Measurements from ENCODE around the gene OR10V1. TPM values are rescaled to one million over a fixed set of nuclear protein-coding genes. Genes with fewer than 3 reads are reported as not detected.
"Not testable (repeated sequence)": the region's sequence is repeated elsewhere in the genome, so short reads cannot be mapped to it uniquely, and the experiment has no call there.

OR10V1 gene
- total and polyA plus RNA-seq, 4 donors: not detected

DNA sequence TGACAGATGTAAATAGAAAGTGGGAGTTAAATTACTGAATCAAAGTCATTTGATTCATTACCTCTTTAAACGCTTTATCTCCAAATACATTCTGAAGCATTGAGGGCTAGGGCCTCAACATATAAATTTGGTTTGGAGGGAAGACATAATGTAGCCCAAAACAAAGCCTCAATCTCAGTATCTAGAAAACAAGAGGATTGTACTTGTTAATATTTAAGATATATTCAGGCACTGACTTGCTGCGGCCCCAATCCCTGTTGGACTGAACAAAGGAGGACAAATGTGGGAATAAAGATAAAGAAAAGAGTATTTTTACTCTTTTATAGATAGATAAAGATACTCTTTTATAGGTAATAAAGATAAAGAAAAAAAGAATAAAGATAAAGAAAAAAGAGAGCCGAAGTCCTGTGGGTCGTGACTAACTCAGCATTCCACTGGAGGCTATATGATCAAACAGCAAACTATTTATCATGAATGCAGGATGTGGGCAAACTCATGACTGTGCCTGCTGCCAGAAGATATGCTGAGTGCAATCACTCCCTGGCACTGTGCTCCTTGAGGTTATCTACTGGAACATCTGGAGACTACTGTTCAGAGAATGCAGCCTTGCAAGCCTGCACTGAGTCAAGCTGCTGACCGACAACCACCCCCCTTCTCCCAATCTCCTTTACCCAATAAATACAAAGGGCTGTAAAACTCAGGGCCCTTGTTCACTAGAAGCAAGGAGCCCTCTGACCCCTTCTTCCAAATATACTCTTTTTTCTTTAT lies 6.9 kb downstream of the OR10V1 start:
- Histone ChIP-seq H3K27me3 (ENCODE audit: control insufficient read depth in 4 of 4, insufficient read depth in 4 of 4, low read length in 3 of 4) (no peaks in the 10 kb centered on the region), H3K4me1 (ENCODE audit: control insufficient read depth in 4 of 4, insufficient read depth in 4 of 4, low read length in 3 of 4) (no peaks in the 10 kb centered on the region), H3K9me3 (ENCODE audit: control insufficient read depth in 4 of 4, low read length in 3 of 4) (no peaks in the 10 kb centered on the region), H3K9ac (ENCODE audit: low read depth in 1 of 2, low read length in 2 of 2) (no peak overlapping the region), H3K4me3 (ENCODE audit: low read depth in 1 of 3, low read length in 3 of 3) (no peak overlapping the region), H3K27ac (ENCODE audit: low read depth in 1 of 2, low read length in 2 of 2) (no peak overlapping the region), H3K36me3 (ENCODE audit: control insufficient read depth in 4 of 4, insufficient read depth in 3 of 4, low read depth in 1 of 4, low read length in 3 of 4) (no peaks in the 10 kb centered on the region)
- no peak for DNase-seq (ENCODE audit: low spot score)
- TF ChIP-seq MAX (IDR thresholded peaks at IDR 0.05) (no peak), ATF3 (IDR thresholded peaks at IDR 0.05) (no peak)
- WGBS: 77% methylated on average over 5 of the region's 5 CpGs

GRCh38 chr11:59705294-59705693 lies 8.4 kb downstream of the OR10V1 start:
- DNase-seq (ENCODE audit: low spot score): no peak
- H3K4me3 ChIP-seq (ENCODE audit: low read depth in 1 of 3, low read length in 3 of 3): no peak overlapping the region
- H3K4me1 ChIP-seq (ENCODE audit: control insufficient read depth in 4 of 4, insufficient read depth in 4 of 4, low read length in 3 of 4): no peaks in the 10 kb centered on the region
- 92% methylated on average over 6 of the region's 6 CpGs for WGBS
- no peaks in the 10 kb centered on the region for H3K9me3 ChIP-seq (ENCODE audit: control insufficient read depth in 4 of 4, low read length in 3 of 4)
- H3K27ac ChIP-seq (ENCODE audit: low read depth in 1 of 2, low read length in 2 of 2): no peak overlapping the region
- no peaks in the 10 kb centered on the region for H3K27me3 ChIP-seq (ENCODE audit: control insufficient read depth in 4 of 4, insufficient read depth in 4 of 4, low read length in 3 of 4)
- TF ChIP-seq RXRA (IDR thresholded peaks at IDR 0.05) (no peak), RAD21 (IDR thresholded peaks at IDR 0.05) (no peak), FOXA1 (IDR thresholded peaks at IDR 0.05) (no peak), NR2F2 (IDR thresholded peaks at IDR 0.05) (no peak), HNF4A (conservative IDR thresholded peaks at IDR 0.05) (no peak), SP1 (IDR thresholded peaks at IDR 0.05) (no peak), ATF3 (IDR thresholded peaks at IDR 0.05) (no peak), FOXA2 (IDR thresholded peaks at IDR 0.05) (no peak), JUND (IDR thresholded peaks at IDR 0.05) (no peak), GABPA (IDR thresholded peaks at IDR 0.05 in 1 of 2, conservative IDR thresholded peaks at IDR 0.05 in 1 of 2) (no peak), MAX (IDR thresholded peaks at IDR 0.05) (no peak), HNF4G (IDR thresholded peaks at IDR 0.05) (no peak), TAF1 (conservative IDR thresholded peaks at IDR 0.05) (no peak), YY1 (IDR thresholded peaks at IDR 0.05) (no peak)
- TF ChIP-seq, protein P1, sequence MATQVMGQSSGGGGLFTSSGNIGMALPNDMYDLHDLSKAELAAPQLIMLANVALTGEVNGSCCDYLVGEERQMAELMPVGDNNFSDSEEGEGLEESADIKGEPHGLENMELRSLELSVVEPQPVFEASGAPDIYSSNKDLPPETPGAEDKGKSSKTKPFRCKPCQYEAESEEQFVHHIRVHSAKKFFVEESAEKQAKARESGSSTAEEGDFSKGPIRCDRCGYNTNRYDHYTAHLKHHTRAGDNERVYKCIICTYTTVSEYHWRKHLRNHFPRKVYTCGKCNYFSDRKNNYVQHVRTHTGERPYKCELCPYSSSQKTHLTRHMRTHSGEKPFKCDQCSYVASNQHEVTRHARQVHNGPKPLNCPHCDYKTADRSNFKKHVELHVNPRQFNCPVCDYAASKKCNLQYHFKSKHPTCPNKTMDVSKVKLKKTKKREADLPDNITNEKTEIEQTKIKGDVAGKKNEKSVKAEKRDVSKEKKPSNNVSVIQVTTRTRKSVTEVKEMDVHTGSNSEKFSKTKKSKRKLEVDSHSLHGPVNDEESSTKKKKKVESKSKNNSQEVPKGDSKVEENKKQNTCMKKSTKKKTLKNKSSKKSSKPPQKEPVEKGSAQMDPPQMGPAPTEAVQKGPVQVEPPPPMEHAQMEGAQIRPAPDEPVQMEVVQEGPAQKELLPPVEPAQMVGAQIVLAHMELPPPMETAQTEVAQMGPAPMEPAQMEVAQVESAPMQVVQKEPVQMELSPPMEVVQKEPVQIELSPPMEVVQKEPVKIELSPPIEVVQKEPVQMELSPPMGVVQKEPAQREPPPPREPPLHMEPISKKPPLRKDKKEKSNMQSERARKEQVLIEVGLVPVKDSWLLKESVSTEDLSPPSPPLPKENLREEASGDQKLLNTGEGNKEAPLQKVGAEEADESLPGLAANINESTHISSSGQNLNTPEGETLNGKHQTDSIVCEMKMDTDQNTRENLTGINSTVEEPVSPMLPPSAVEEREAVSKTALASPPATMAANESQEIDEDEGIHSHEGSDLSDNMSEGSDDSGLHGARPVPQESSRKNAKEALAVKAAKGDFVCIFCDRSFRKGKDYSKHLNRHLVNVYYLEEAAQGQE (IDR thresholded peaks at IDR 0.05): no peak
- no peak overlapping the region for H3K9ac ChIP-seq (ENCODE audit: low read depth in 1 of 2, low read length in 2 of 2)
- no peaks in the 10 kb centered on the region for H3K36me3 ChIP-seq (ENCODE audit: control insufficient read depth in 4 of 4, insufficient read depth in 3 of 4, low read depth in 1 of 4, low read length in 3 of 4)

- not testable (repeated sequence) for H3K27me3 ChIP-seq (ENCODE audit: control insufficient read depth in 4 of 4, insufficient read depth in 4 of 4, low read length in 3 of 4); H3K4me3 ChIP-seq (ENCODE audit: low read depth in 1 of 3, low read length in 3 of 3); H3K9ac ChIP-seq (ENCODE audit: low read depth in 1 of 2, low read length in 2 of 2); H3K36me3 ChIP-seq (ENCODE audit: control insufficient read depth in 4 of 4, insufficient read depth in 3 of 4, low read depth in 1 of 4, low read length in 3 of 4); H3K9me3 ChIP-seq (ENCODE audit: control insufficient read depth in 4 of 4, low read length in 3 of 4); H3K4me1 ChIP-seq (ENCODE audit: control insufficient read depth in 4 of 4, insufficient read depth in 4 of 4, low read length in 3 of 4); DNase-seq (ENCODE audit: low spot score); H3K27ac ChIP-seq (ENCODE audit: low read depth in 1 of 2, low read length in 2 of 2)
- WGBS: 94% methylated on average over 1 of the region's 1 CpG
These were observed 10.1 kb downstream of the OR10V1 start for GRCh38 chr11:59703515-59703914.

DNA sequence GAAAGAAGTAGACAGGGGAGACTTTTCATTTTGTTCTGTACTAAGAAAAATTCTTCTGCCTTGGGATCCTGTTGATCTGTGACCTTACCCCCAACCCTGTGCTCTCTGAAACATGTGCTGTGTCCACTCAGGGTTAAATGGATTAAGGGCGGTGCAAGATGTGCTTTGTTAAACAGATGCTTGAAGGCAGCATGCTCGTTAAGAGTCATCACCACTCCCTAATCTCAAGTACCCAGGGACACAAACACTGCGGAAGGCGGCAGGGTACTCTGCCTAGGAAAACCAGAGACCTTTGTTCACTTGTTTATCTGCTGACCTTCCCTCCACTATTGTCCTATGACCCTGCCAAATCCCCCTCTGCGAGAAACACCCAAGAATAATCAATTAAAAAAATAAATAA lies 13.5 kb downstream of the OR10V1 start:
- H3K4me3 ChIP-seq (ENCODE audit: low read depth in 1 of 3, low read length in 3 of 3); H3K27ac ChIP-seq (ENCODE audit: low read depth in 1 of 2, low read length in 2 of 2); H3K9ac ChIP-seq (ENCODE audit: low read depth in 1 of 2, low read length in 2 of 2); H3K36me3 ChIP-seq (ENCODE audit: control insufficient read depth in 4 of 4, insufficient read depth in 3 of 4, low read depth in 1 of 4, low read length in 3 of 4); H3K4me1 ChIP-seq (ENCODE audit: control insufficient read depth in 4 of 4, insufficient read depth in 4 of 4, low read length in 3 of 4); DNase-seq (ENCODE audit: low spot score); H3K27me3 ChIP-seq (ENCODE audit: control insufficient read depth in 4 of 4, insufficient read depth in 4 of 4, low read length in 3 of 4); H3K9me3 ChIP-seq (ENCODE audit: control insufficient read depth in 4 of 4, low read length in 3 of 4): not testable (repeated sequence)
- 56% methylated on average over 4 of the region's 5 CpGs for WGBS
